Panc1 (cell line): ENCODE measurements around the gene MYO3B. TPM values are rescaled to one million over a fixed set of nuclear protein-coding genes. Genes with fewer than 3 reads are reported as not detected.

Experiments used
- ATAC-seq: fragments of 200-7000 bp; cut with Tn5 transposase; 2 replicates; pipeline ENCODE4 v1.9.1; 2020; ENCODE audit warnings: mild to moderate bottlenecking, moderate library complexity
- BruUV-seq: library from RNA; stranded (reverse); fragments of 400-500 nt; replicated peaks from 2 replicates; lab custom pipeline; 2021; lab: Mats Ljungman, UMichigan
- CTCF ChIA-PET: fragments of 300-600 bp; sonication (Branson Sonifier 250); formaldehyde crosslinking; loops from one replicate; lab custom pipeline; 2022; ENCODE audit warnings: antibody characterized with exemption; lab: Charles Lee
- POLR2A ChIA-PET: fragments of 300-600 bp; sonication (Branson Sonifier 250); formaldehyde crosslinking; loops from one replicate; lab custom pipeline; 2022; ENCODE audit warnings: antibody characterized with exemption; lab: Charles Lee
- DNase-seq: peaks from one replicate; pipeline ENCODE4 v3.0.0-alpha.2; 2010; ENCODE audit warnings: low read depth, low spot score
- H3K27ac ChIP-seq: 2 replicates; pipeline ENCODE4 v1.5.1; 2011; ENCODE audit warnings: mild to moderate bottlenecking, low read length, inconsistent platforms
- H3K27me3 ChIP-seq: fragments of 200-500 bp; sonication (Bioruptor generic); 2 replicates; pipeline ENCODE4 v1.6.0; 2014; ENCODE audit warnings: low read length, inconsistent platforms; ENCODE audit not compliant: control insufficient read depth, insufficient read depth
- H3K36me3 ChIP-seq: fragments of 200-500 bp; sonication (Bioruptor generic); 2 replicates; pipeline ENCODE4 v1.5.1; 2014; ENCODE audit warnings: inconsistent platforms, mild to moderate bottlenecking, low read length, moderate library complexity; ENCODE audit not compliant: control insufficient read depth, insufficient read depth
- H3K4me1 ChIP-seq: 2 replicates; pipeline ENCODE4 v1.5.1; 2011; ENCODE audit warnings: inconsistent platforms, mild to moderate bottlenecking, low read length, moderate library complexity; ENCODE audit not compliant: control insufficient read depth, insufficient read depth
- H3K4me3 ChIP-seq, 2 experiments: 2 replicates each; pipeline ENCODE4 v1.5.1; 2011 to 2012; ENCODE audit warnings: low read depth in 2 of 2, low read length in 2 of 2, mild to moderate bottlenecking in 2 of 2, inconsistent platforms in 1 of 2, moderate library complexity in 1 of 2
- H3K9me3 ChIP-seq: fragments of 200-500 bp; sonication (Bioruptor generic); 2 replicates; pipeline ENCODE4 v1.5.1; 2014; ENCODE audit warnings: low read depth, mild to moderate bottlenecking, inconsistent platforms, low read length, moderate library complexity; ENCODE audit not compliant: control insufficient read depth, insufficient read depth
- CTCF ChIP-seq: fragments of 450-650 bp; IDR thresholded peaks from 2 replicates; pipeline ENCODE4 v1.5.1; 2017; ENCODE audit warnings: mild to moderate bottlenecking
- POLR2AphosphoS5 ChIP-seq: IDR thresholded peaks from 2 replicates; pipeline ENCODE4 v1.6.1; 2012; ENCODE audit warnings: mild to moderate bottlenecking, low read depth, low read length, moderate library complexity
- SIN3A ChIP-seq: IDR thresholded peaks from 2 replicates; pipeline ENCODE4 v1.6.1; 2012; ENCODE audit warnings: low read depth, mild to moderate bottlenecking, low read length, moderate library complexity, borderline replicate concordance; ENCODE audit not compliant: insufficient read depth
- TCF7L2 ChIP-seq: IDR thresholded peaks from 2 replicates; pipeline ENCODE4 v1.6.1; 2011; ENCODE audit warnings: mild to moderate bottlenecking, low read depth, low read length, inconsistent platforms
- in situ Hi-C: cut with HindIII; loops from 2 replicates; pipeline ENCODE4 v1.10.0; 2016; ENCODE audit warnings: low sequenced_read_pairs, low pct_unique_long_range_greater_than_20kb
- intact Hi-C: fragments of 100-400 bp; cut with micrococcal nuclease; formaldehyde crosslinking; loops from one replicate; pipeline ENCODE4 v1.10.0; 2022; ENCODE audit not compliant: unreplicated experiment
- total RNA-seq: library from RNA; stranded (reverse); gene quantifications from one replicate; pipeline ENCODE4 v1.2.1, GENCODE V29; 2021; ENCODE audit not compliant: unreplicated experiment
- TF ChIP-seq, protein P1 (sequence below), 2 experiments: IDR thresholded peaks; 2 replicates each; pipeline ENCODE4 v1.6.1; 2011 to 2012; ENCODE audit warnings: low read depth in 2 of 2, control low read depth in 1 of 2, low read length in 1 of 2, mild to moderate bottlenecking in 1 of 2, moderate library complexity in 1 of 2; ENCODE audit not compliant: insufficient read depth in 1 of 2

MYO3B gene
- total RNA-seq, 1 experiment from 2014 or later = 0.05 TPM

DNA sequence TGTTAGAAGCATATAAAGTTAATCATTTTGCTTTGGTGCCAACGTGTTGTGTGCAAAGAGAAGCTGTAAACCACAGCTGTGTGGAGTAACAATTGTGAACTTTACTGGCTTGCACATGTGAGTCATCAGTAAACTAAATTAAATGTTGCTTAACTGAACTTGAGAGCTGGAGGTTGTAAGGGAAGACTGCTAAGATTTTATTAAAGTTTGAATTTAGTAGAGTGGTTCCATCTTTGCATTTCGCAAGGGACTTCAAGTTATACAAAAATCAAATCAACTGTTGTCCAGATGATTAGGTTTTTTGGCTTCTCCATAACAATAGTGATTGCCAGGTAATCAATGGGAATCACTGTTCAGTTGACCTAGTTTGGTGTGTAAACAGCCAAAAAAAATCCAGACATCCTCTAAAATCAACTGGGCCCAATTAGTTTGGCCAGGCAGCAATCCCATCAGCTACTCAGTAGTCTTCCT lies 247.4 kb downstream of the MYO3B start:
- intact Hi-C loops (no loop called here), in situ Hi-C loops (no loop called here)
- no TSS peak for BruUV-seq
- H3K9me3 ChIP-seq = no peaks in the 10 kb centered on the region
- CTCF ChIA-PET = no interaction called here
- no peak overlapping the region for H3K27ac ChIP-seq
- POLR2A ChIA-PET = interaction anchor here (0.6 kb wide), 1 partner anchor 144 kb away, joined by 7 read pairs; no protein-coding TSS in a partner anchor
- DNase-seq = no peak
- ATAC-seq = no peak
- TF ChIP-seq SIN3A = no peak
- no peak for TF ChIP-seq TCF7L2
- no peak for TF ChIP-seq CTCF
- TF ChIP-seq, protein P1, sequence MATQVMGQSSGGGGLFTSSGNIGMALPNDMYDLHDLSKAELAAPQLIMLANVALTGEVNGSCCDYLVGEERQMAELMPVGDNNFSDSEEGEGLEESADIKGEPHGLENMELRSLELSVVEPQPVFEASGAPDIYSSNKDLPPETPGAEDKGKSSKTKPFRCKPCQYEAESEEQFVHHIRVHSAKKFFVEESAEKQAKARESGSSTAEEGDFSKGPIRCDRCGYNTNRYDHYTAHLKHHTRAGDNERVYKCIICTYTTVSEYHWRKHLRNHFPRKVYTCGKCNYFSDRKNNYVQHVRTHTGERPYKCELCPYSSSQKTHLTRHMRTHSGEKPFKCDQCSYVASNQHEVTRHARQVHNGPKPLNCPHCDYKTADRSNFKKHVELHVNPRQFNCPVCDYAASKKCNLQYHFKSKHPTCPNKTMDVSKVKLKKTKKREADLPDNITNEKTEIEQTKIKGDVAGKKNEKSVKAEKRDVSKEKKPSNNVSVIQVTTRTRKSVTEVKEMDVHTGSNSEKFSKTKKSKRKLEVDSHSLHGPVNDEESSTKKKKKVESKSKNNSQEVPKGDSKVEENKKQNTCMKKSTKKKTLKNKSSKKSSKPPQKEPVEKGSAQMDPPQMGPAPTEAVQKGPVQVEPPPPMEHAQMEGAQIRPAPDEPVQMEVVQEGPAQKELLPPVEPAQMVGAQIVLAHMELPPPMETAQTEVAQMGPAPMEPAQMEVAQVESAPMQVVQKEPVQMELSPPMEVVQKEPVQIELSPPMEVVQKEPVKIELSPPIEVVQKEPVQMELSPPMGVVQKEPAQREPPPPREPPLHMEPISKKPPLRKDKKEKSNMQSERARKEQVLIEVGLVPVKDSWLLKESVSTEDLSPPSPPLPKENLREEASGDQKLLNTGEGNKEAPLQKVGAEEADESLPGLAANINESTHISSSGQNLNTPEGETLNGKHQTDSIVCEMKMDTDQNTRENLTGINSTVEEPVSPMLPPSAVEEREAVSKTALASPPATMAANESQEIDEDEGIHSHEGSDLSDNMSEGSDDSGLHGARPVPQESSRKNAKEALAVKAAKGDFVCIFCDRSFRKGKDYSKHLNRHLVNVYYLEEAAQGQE (IDR thresholded peaks at IDR 0.05; ENCODE audit: insufficient read depth in 1 of 2, low read depth in 2 of 2, low read length in 1 of 2) = no peak
- TF ChIP-seq POLR2AphosphoS5 = no peak
- H3K27me3 ChIP-seq = no peaks in the 10 kb centered on the region
- no peak overlapping the region for H3K4me3 ChIP-seq
- H3K36me3 ChIP-seq = no peaks in the 10 kb centered on the region
- H3K4me1 ChIP-seq = no peaks in the 10 kb centered on the region

GRCh38 chr2:170428868-170429267 lies 250.9 kb downstream of the MYO3B start:
- Histone ChIP-seq H3K4me3 (no peak overlapping the region), H3K36me3 (no peaks in the 10 kb centered on the region), H3K27me3 (no peaks in the 10 kb centered on the region), H3K9me3 (no peaks in the 10 kb centered on the region), H3K27ac (no peak overlapping the region), H3K4me1 (no peaks in the 10 kb centered on the region)
- CTCF ChIA-PET = no interaction called here
- no peak for DNase-seq
- POLR2A ChIA-PET = no interaction called here
- intact Hi-C loops (no loop called here), in situ Hi-C loops (no loop called here)
- BruUV-seq = no TSS peak
- no peak for ATAC-seq
- no peak for TF ChIP-seq TCF7L2
- TF ChIP-seq SIN3A = no peak
- TF ChIP-seq, protein P1 (IDR thresholded peaks at IDR 0.05; ENCODE audit: insufficient read depth in 1 of 2, low read depth in 2 of 2, low read length in 1 of 2) = no peak
- no peak for TF ChIP-seq CTCF
- TF ChIP-seq POLR2AphosphoS5 = no peak
